Right lobe of liver (tissue), 4 donors: ENCODE results near the gene VDAC1.

Experiments
- CTCF ChIP-seq, 4 donors: fragments of 200-600 bp in 3 of 4; fragments of 450-650 bp in 1 of 4; IDR thresholded peaks; one replicate each; pipeline versions ENCODE4 v1.5.1 to v1.8.0; 2016 to 2022; ENCODE audit warnings: antibody characterized with exemption in 4 of 4, mild to moderate bottlenecking in 2 of 4
- POLR2A ChIP-seq: fragments of 450-650 bp; IDR thresholded peaks from one replicate; pipeline ENCODE4 v1.6.1; 2017; ENCODE audit warnings: antibody characterized with exemption, mild to moderate bottlenecking
- donor health status: DM: no; HTN: no; CAD: no.
- donor health status: DM: no; HTN: no; CAD: no.
- donor health status: DM: no; HTN: yes; CAD: no.

GRCh38 chr5:134005417-134006061 is 764 bp upstream of the VDAC1 start:
- TF ChIP-seq CTCF (IDR thresholded peaks at IDR 0.05) (no peak), POLR2A (no peak)
